Heart right ventricle (tissue), 16 donors: ENCODE results near the gene RTN4R. TPM values are rescaled to one million over a fixed set of nuclear protein-coding genes. Genes with fewer than 3 reads are reported as not detected.
"Not testable (repeated sequence)": the region's sequence is repeated elsewhere in the genome, so short reads cannot be mapped to it uniquely, and the experiment has no call there.

Experiments used
- ATAC-seq, 8 donors: fragments of 200-7000 bp; cut with Tn5 transposase; one replicate each; pipeline ENCODE4 v1.9.1; 2020; ENCODE audit warnings: mild to moderate bottlenecking in 8 of 8, moderate library complexity in 8 of 8, moderate number of reproducible peaks in 1 of 8
- DNase-seq, 2 donors: peaks; one replicate each; pipeline ENCODE4 v3.0.0-alpha.2; 2020
- H3K27ac ChIP-seq, 10 donors: fragments of 200-600 bp; sonication (generic) in 2 of 10; one replicate each; pipeline versions ENCODE4 v1.5.0 to v1.8.0; 2020 to 2022; ENCODE audit warnings: mild to moderate bottlenecking in 3 of 10
- H3K27me3 ChIP-seq, 7 donors: fragments of 200-600 bp; one replicate each; pipeline ENCODE4 v1.8.0; 2021 to 2022; ENCODE audit warnings: mild to moderate bottlenecking in 2 of 7
- H3K36me3 ChIP-seq, 9 donors: fragments of 200-600 bp; sonication (generic) in 1 of 9; one replicate each; pipeline versions ENCODE4 v1.5.0 to v1.8.0; 2020 to 2022; ENCODE audit warnings: mild to moderate bottlenecking in 2 of 9
- H3K4me1 ChIP-seq, 9 donors: fragments of 200-600 bp; sonication (generic) in 1 of 9; one replicate each; pipeline versions ENCODE4 v1.5.0 to v1.8.0; 2020 to 2022; ENCODE audit warnings: mild to moderate bottlenecking in 4 of 9
- H3K4me3 ChIP-seq, 10 donors: fragments of 200-600 bp; sonication (generic) in 2 of 10; one replicate each; pipeline versions ENCODE4 v1.5.0 to v1.8.0; 2020 to 2022; ENCODE audit warnings: mild to moderate bottlenecking in 7 of 10, moderate library complexity in 2 of 10
- H3K9me3 ChIP-seq, 11 donors: fragments of 200-600 bp in 10 of 11; sonication (generic) in 2 of 11; one replicate each; pipeline versions ENCODE4 v1.5.0 to v1.8.0; 2013 to 2022; ENCODE audit warnings: mild to moderate bottlenecking in 2 of 11, control low read depth in 1 of 11, moderate library complexity in 1 of 11
- CTCF ChIP-seq, 9 donors: fragments of 200-600 bp; sonication (generic) in 2 of 9; IDR thresholded peaks; one replicate each; pipeline versions ENCODE4 v1.5.0 to v1.8.0; 2021 to 2022; ENCODE audit warnings: antibody characterized with exemption in 9 of 9, mild to moderate bottlenecking in 5 of 9, moderate library complexity in 1 of 9
- WGBS, 2 donors: extraction: QIAGEN DNeasy Blood & Tissue Kit; methylation state at CpG; one replicate each; pipeline ENCODE4 v1.1.7; 2013; ENCODE audit warnings: inconsistent platforms in 1 of 2; 5-methylcytosine and 5-hydroxymethylcytosine counted together
- intact Hi-C, 10 donors: fragments of 100-400 bp; cut with DNase I; formaldehyde crosslinking; loops; one replicate each; pipeline versions ENCODE4 v1.11.1 to v1.14.2; 2022
- polyA plus RNA-seq, 2 donors: library from polyadenylated mRNA; stranded (reverse); fragments of 200-250 nt; gene quantifications; one replicate each; pipeline ENCODE4 v1.2.3, GENCODE V29; 2013
- total RNA-seq, 10 donors: library from RNA; stranded (reverse); fragmentation: NEBNext Ultra II Directional in 3 of 10; extraction: Animal tissue kit (Norgen Biotek cat#: 25700) in 3 of 10; gene quantifications; one replicate each; pipeline versions ENCODE4 v1.2.1 to v1.2.4, GENCODE V29; 2021 to 2023
- donor health status: Arrhythmogenic right ventricular cardiomyopathy.
- donor health status: ischemic (EF 13 %, LVEDD 7.1; RV severe dilation, severe dysfunction).
- donor health status: healthy with polysubstance abuse.
- donor health status: DM: no; HTN: yes; CAD: no.
- donor health status: DM: no; HTN: no; CAD: no.
- donor health status: ischemic (EF 25% LVEDD 6.9; RV normal size, moderate dysfunction).
- donor health status: ischemic (EF 25% LVEDD 5.7; RV mildly dilated, moderate dysfunction).
- donor health status: healthy.
- donor health status: DM: yes; HTN: yes; CAD: no.
- donor health status: Ischemic cardiomyopathy.
- donor health status: ischemic (EF 35%, LVEDD 5.7; RV mildly dilated, moderate dysfunction).
- donor health status: nonischemic (EF 11% LVEDD 7.7; RV severe dilation, severe dysfunction).
- donor health status: DM: yes; HTN: yes; CAD: no.
- donor health status: PGD.
- donor health status: ischemic (EF 29% LVEDD 5.4; RV normal size, mild dysfunction).
- donor health status: nonischemic (EF 23%, LVEDD 6.1; RV moderate dilation, normal function).

The RTN4R gene
- total and polyA plus RNA-seq, 12 donors: 0.56 to 2.5 (median 0.93) TPM

GRCh38 chr22:20275836-20276235 is 7.7 kb upstream of the RTN4R start:
- ATAC-seq (no peak), DNase-seq (no peak)
- TF ChIP-seq CTCF (IDR thresholded peaks at IDR 0.05): no peak
- Histone ChIP-seq H3K4me3 (no peak overlapping the region), H3K36me3 (no peaks in the 10 kb centered on the region), H3K27me3 (no peaks in the 10 kb centered on the region), H3K4me1 (peaks cover 0 to 6% (median 0%) of the 10 kb centered on the region in 9 donors), H3K9me3 (no peaks in the 10 kb centered on the region), H3K27ac (no peak overlapping the region)
- 96 to 97% methylated on average over 13 of the region's 13 CpGs for WGBS, 2 donors
- intact Hi-C loops: no loop called here

DNA sequence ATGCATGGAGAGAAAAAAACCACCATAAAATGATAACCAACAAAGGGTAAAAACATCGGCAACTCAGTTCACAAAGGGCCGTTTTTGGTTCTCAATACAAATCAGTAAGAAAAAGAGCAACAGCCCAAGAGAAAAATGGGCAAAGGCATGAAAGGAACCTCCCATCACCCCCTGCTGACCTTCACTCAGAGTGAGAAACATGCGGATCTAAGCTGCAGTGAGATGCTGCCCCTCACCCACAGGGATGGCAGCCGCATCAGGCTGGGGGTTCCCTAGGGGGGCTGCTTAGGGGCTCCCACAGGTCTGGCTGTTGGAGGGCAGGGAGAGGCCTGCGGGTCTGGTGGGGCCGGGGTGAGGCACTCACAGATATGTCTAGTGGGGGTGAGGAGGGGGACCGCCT is 7.2 kb upstream of the RTN4R start:
- ATAC-seq, H3K9me3 ChIP-seq, H3K36me3 ChIP-seq, H3K27ac ChIP-seq, H3K27me3 ChIP-seq, DNase-seq, H3K4me3 ChIP-seq, intact Hi-C loops, H3K4me1 ChIP-seq: not testable (repeated sequence)
- 71 to 89% methylated on average over 5 of the region's 7 CpGs for WGBS, 2 donors

GRCh38 chr22:20274374-20274773 is 6.3 kb upstream of the RTN4R start:
- ATAC-seq, H3K9me3 ChIP-seq, H3K27me3 ChIP-seq, DNase-seq, H3K36me3 ChIP-seq, H3K27ac ChIP-seq, H3K4me1 ChIP-seq, H3K4me3 ChIP-seq: not testable (repeated sequence)
- 85 to 87% methylated on average over 7 to 9 of the region's 10 CpGs for WGBS, 2 donors
- intact Hi-C loops: loop anchor here in 1 of 10 donors (5.0 kb wide), 1 partner anchor 102 kb away; no protein-coding TSS in a partner anchor

GRCh38 chr22:20273758-20274181 is 5.7 kb upstream of the RTN4R start:
- ATAC-seq (peak in 2 of 8 donors; percentile 17 to 43), DNase-seq (no peak)
- Histone ChIP-seq H3K4me3 (no peak overlapping the region), H3K9me3 (no peaks in the 10 kb centered on the region), H3K27me3 (no peaks in the 10 kb centered on the region), H3K27ac (no peak overlapping the region), H3K4me1 (peaks cover 0 to 7% (median 0%) of the 10 kb centered on the region in 9 donors), H3K36me3 (no peaks in the 10 kb centered on the region)
- no peak for TF ChIP-seq CTCF (IDR thresholded peaks at IDR 0.05)
- intact Hi-C loops: loop anchor here in 1 of 10 donors (5.0 kb wide), 1 partner anchor 101 kb away; no protein-coding TSS in a partner anchor
- WGBS, 2 donors: 39 to 40% methylated on average over 12 of the region's 12 CpGs

DNA sequence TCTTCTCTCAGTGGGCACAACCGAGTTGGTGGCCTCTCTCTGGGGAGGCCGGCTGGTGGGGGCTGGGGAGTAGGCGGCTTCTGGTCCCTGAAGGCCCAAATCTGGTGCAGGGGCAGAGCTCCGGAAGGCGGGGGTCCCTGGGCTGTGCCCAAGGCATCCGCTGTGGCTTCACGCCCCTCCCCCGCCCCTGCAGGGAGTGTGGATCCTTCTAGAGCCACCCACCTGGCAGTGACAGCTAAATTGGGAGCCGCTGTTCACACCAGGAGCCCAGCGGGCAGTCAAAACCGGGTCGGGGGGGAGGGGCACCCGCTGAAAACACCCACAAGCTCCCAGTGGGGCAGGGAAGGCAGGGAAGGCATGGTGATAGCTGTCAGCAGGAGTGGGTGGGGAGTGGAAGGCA is 4.6 kb upstream of the RTN4R start:
- H3K9me3 ChIP-seq: no peaks in the 10 kb centered on the region
- ATAC-seq: no peak
- H3K4me3 ChIP-seq: no peak overlapping the region
- intact Hi-C loops: loop anchor here in 1 of 10 donors (5.0 kb wide), 1 partner anchor 100 kb away; no protein-coding TSS in a partner anchor
- H3K36me3 ChIP-seq: no peaks in the 10 kb centered on the region
- WGBS, 2 donors: 75 to 80% methylated on average over 13 of the region's 13 CpGs
- no peak overlapping the region for H3K27ac ChIP-seq
- no peak for TF ChIP-seq CTCF (IDR thresholded peaks at IDR 0.05)
- peaks cover 0 to under 1% (median 0%) of the 10 kb centered on the region in 7 donors for H3K27me3 ChIP-seq
- no peak for DNase-seq
- peaks cover 0 to 12% (median 4%) of the 10 kb centered on the region in 9 donors for H3K4me1 ChIP-seq
